Measurements from ENCODE around the gene GRIK3.

GRIK3 gene

DNA sequence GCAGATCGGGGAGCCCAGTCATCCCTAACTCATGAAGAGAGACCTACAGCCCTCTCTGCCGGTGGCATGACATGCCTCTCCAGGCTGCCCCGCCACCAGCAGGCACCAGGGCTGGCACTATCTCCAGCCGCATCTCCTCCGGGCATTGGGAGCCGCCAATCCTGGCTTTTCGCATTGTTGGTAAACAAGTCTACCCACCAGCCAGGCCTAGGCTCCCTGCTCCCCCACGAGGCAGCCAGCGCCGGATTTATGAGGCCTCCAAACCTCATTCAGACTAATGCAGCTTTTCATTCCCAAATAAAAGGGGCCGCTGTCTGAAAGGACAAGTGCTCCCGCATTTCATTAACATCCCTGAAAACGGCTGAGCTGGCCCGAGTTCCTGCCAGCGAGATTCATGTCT lies 3.4 kb upstream of the GRIK3 start:
- Histone ChIP-seq H3K4me3 (ENCODE audit: control insufficient read depth in 1 of 7, extremely low read depth in 1 of 7, insufficient read depth in 4 of 7, low read depth in 2 of 7, low read length in 6 of 7) (no peak overlapping the region), H3K27me3 (replicated peaks in 2 of 5; ENCODE audit: control insufficient read depth in 4 of 5, insufficient read depth in 5 of 5, low read length in 4 of 5) (peaks cover 9 to 98% (median 43%) of the 10 kb centered on the region in 5 experiments), H3K36me3 (ENCODE audit: control insufficient read depth in 4 of 4, insufficient read depth in 4 of 4, low read length in 3 of 4) (no peaks in the 10 kb centered on the region), H3K9me3 (ENCODE audit: control extremely low read depth in 1 of 5, control insufficient read depth in 4 of 5, insufficient read depth in 2 of 5, low read depth in 1 of 5, low read length in 4 of 5) (no peaks in the 10 kb centered on the region), H3K27ac (ENCODE audit: insufficient read depth in 1 of 2, low read depth in 1 of 2, low read length in 2 of 2, poor library complexity in 1 of 2, severe bottlenecking in 2 of 2) (no peak overlapping the region), H3K4me1 (ENCODE audit: control extremely low read depth in 1 of 4, control insufficient read depth in 4 of 4, insufficient read depth in 4 of 4, low read length in 3 of 4) (peaks cover 0 to 29% (median 13%) of the 10 kb centered on the region in 4 experiments)
- ChIA-PET CTCF (no interaction called here), POLR2A (no interaction called here)
- DNase-seq = no peak
- WGBS (ENCODE audit: insufficient coverage) = 11% methylated on average over 10 of the region's 15 CpGs

DNA sequence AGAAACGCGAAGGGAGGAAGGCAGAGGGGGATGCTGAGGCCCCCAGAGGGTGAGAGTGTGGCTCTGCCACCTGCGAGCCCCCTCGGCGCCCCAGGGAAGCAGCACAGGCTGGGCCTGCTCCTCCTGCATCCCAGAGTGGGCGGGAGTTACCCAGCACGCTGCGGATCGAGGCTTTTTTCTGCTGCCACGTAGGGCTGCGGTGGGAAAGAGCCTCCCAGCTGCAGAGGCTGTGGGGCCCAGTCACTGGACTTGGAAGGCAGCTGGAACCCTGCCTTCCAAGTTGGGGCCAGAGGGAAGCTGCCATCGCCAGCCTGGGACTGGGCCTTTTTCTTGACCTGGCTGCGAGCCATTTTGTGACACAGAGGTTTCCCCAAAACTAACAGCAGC lies 2.3 kb upstream of the GRIK3 start:
- ChIA-PET CTCF (no interaction called here), POLR2A (no interaction called here)
- peaks cover 9 to 98% (median 53%) of the 10 kb centered on the region in 5 experiments for H3K27me3 ChIP-seq (replicated peaks in 2 of 5; ENCODE audit: control insufficient read depth in 4 of 5, insufficient read depth in 5 of 5, low read length in 4 of 5)
- no peak overlapping the region for H3K27ac ChIP-seq (ENCODE audit: insufficient read depth in 1 of 2, low read depth in 1 of 2, low read length in 2 of 2, poor library complexity in 1 of 2, severe bottlenecking in 2 of 2)
- peak overlapping the region in 1 of 7 experiments; percentile 48 for H3K4me3 ChIP-seq (ENCODE audit: control insufficient read depth in 1 of 7, extremely low read depth in 1 of 7, insufficient read depth in 4 of 7, low read depth in 2 of 7, low read length in 6 of 7)
- 15% methylated on average over 12 of the region's 13 CpGs for WGBS (ENCODE audit: insufficient coverage)
- DNase-seq = peak in 1 of 3 donors; percentile 7
- no peaks in the 10 kb centered on the region for H3K9me3 ChIP-seq (ENCODE audit: control extremely low read depth in 1 of 5, control insufficient read depth in 4 of 5, insufficient read depth in 2 of 5, low read depth in 1 of 5, low read length in 4 of 5)
- peaks cover 0 to 29% (median 13%) of the 10 kb centered on the region in 4 experiments for H3K4me1 ChIP-seq (ENCODE audit: control extremely low read depth in 1 of 4, control insufficient read depth in 4 of 4, insufficient read depth in 4 of 4, low read length in 3 of 4)
- H3K36me3 ChIP-seq (ENCODE audit: control insufficient read depth in 4 of 4, insufficient read depth in 4 of 4, low read length in 3 of 4) = no peaks in the 10 kb centered on the region

DNA sequence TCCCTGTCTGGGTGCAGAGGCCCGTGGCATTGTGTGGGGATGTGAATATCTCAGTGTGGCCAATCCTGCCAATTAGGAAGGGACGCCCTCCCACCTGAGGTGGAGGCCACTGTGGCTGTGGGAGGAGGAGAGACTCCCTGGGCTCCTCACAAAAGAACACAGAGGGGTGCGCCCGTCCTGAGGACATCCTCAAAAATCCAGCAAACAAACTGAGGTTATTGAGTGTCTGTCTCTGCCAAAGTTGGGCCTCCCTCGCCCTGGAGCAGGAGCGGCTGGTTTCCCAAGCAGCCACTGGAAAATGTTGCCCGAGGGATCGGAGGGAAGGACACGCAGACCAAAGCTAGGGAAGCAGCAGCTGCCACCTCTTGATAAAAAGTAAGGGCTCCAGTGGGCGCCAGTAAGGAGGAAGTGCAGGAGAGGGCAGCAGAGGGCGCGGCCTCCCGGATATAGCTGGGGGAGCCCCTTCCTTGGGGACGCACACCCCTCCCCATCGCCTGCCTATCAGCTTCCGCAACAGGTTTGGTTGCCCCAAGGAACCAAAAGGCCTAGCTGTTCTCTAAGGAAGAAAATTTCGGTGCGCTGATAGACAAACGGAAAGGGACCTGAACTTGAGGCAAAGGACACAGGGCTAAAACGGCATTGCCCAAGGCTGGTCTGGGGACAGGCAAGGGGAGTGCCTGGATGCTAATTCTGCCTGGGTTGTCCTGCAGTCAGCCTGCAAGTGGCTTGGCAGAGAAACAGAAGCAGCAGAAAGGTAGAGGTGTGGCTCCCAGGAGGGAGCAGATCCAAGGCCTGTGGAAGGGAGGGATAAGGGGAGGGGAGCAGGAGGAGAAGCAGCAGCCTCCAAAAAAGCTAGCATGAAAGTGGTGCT lies 1.7 kb upstream of the GRIK3 start:
- DNase-seq = peak; percentile 68 to 86 (median 76)
- CTCF ChIA-PET = interaction anchor here (1.0 to 1.3 kb wide), 2 partner anchors 11 to 31 kb away, joined by 3 to 4 read pairs; no protein-coding TSS in a partner anchor
- 0% methylated on average over 15 of the region's 20 CpGs for WGBS (ENCODE audit: insufficient coverage)
- POLR2A ChIA-PET = no interaction called here
- H3K36me3 ChIP-seq (ENCODE audit: control insufficient read depth in 4 of 4, insufficient read depth in 4 of 4, low read length in 3 of 4) = no peaks in the 10 kb centered on the region
- no peaks in the 10 kb centered on the region for H3K9me3 ChIP-seq (ENCODE audit: control extremely low read depth in 1 of 5, control insufficient read depth in 4 of 5, insufficient read depth in 2 of 5, low read depth in 1 of 5, low read length in 4 of 5)
- peak overlapping the region in 2 of 7 experiments; percentile 14 to 48 for H3K4me3 ChIP-seq (ENCODE audit: control insufficient read depth in 1 of 7, extremely low read depth in 1 of 7, insufficient read depth in 4 of 7, low read depth in 2 of 7, low read length in 6 of 7)
- no peak overlapping the region for H3K27ac ChIP-seq (ENCODE audit: insufficient read depth in 1 of 2, low read depth in 1 of 2, low read length in 2 of 2, poor library complexity in 1 of 2, severe bottlenecking in 2 of 2)
- H3K27me3 ChIP-seq (replicated peaks in 2 of 5; ENCODE audit: control insufficient read depth in 4 of 5, insufficient read depth in 5 of 5, low read length in 4 of 5) = peaks cover 11 to 99% (median 53%) of the 10 kb centered on the region in 5 experiments
- peaks cover 0 to 29% (median 13%) of the 10 kb centered on the region in 4 experiments for H3K4me1 ChIP-seq (ENCODE audit: control extremely low read depth in 1 of 4, control insufficient read depth in 4 of 4, insufficient read depth in 4 of 4, low read length in 3 of 4)

DNA sequence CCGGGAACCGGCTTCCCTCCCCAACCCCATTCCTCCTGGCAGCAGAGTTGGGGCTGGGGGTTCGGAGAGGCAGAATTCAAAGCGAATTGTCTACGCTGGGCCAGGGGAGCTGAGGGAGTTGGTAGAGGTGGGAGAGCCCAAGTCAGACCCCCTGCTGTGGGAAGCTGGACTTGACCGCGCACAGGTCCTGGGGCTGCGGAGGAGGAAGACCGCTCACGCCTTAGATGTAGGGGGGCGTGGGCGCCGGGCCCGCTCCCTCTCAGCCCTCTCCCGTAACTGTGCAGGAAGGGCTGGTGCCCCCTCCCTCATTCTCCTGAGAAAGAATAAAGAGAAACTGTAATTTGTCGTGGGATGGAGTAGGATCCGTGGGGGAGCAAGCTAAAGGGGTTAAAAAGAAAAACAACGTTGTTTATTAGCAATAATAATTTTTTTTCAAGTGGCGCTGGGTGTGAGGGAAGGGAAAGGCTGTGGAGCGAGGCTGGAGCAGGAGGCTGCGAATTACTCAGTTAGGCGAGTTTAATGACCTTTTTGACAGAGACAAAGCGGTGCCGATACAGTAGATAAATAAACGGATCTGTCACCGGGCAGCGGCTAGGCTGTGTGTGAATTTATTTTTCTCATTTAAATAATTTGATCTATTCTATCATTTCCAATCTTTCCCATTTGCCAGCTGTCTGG lies 838 bp upstream of the GRIK3 start:
- H3K4me3 ChIP-seq (ENCODE audit: control insufficient read depth in 1 of 7, extremely low read depth in 1 of 7, insufficient read depth in 4 of 7, low read depth in 2 of 7, low read length in 6 of 7) = no peak overlapping the region
- POLR2A ChIA-PET = no interaction called here
- no peak overlapping the region for H3K27ac ChIP-seq (ENCODE audit: insufficient read depth in 1 of 2, low read depth in 1 of 2, low read length in 2 of 2, poor library complexity in 1 of 2, severe bottlenecking in 2 of 2)
- H3K27me3 ChIP-seq (replicated peaks in 2 of 5; ENCODE audit: control insufficient read depth in 4 of 5, insufficient read depth in 5 of 5, low read length in 4 of 5) = peaks cover 14 to 98% (median 55%) of the 10 kb centered on the region in 5 experiments
- 1% methylated on average over 9 of the region's 27 CpGs for WGBS (ENCODE audit: insufficient coverage)
- H3K4me1 ChIP-seq (ENCODE audit: control extremely low read depth in 1 of 4, control insufficient read depth in 4 of 4, insufficient read depth in 4 of 4, low read length in 3 of 4) = peaks cover 0 to 29% (median 13%) of the 10 kb centered on the region in 4 experiments
- DNase-seq = no peak
- CTCF ChIA-PET = interaction anchor here (1.0 to 1.3 kb wide), 2 partner anchors 12 to 32 kb away, joined by 3 to 4 read pairs; no protein-coding TSS in a partner anchor
- H3K9me3 ChIP-seq (ENCODE audit: control extremely low read depth in 1 of 5, control insufficient read depth in 4 of 5, insufficient read depth in 2 of 5, low read depth in 1 of 5, low read length in 4 of 5) = no peaks in the 10 kb centered on the region
- no peaks in the 10 kb centered on the region for H3K36me3 ChIP-seq (ENCODE audit: control insufficient read depth in 4 of 4, insufficient read depth in 4 of 4, low read length in 3 of 4)

DNA sequence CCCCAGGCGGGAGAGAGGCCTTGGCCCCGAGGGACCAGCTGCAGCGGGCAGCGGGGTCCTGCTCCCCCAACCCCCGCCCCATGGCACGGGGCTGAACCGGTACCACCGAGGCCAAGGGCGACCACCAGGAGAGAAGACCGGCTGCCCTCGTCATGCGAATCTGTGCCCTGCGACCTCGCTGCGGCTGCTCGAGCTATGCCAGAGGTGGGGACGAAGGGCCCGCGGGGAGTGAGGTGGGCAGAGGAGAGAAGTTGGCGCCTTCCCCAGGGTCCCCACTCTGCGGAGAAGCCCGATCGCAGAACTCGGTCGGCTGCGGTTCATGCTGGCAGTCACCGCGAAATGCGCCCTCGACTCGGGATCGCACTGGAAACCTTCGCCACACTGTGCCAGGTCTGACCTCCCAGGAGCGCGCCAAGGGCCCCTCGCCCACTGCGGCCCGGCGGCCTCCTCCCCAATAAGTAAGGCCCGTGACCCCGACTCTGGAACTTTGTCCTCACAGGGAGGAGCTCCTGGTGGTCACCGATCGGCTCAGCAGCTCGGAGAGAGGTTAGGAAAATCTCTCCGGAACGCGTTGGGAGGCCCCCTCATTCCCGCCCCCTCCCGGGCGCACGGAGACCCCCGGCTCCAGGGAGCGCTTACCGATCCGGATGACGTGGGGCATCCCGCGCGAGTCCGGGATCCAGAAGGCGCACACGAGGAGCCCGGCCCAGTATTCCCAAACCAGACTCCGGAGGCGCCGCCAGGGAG lies 787 bp downstream of the GRIK3 start:
- ChIA-PET CTCF (no interaction called here), POLR2A (no interaction called here)
- peak overlapping the region in 1 of 7 experiments; percentile 4 for H3K4me3 ChIP-seq (ENCODE audit: control insufficient read depth in 1 of 7, extremely low read depth in 1 of 7, insufficient read depth in 4 of 7, low read depth in 2 of 7, low read length in 6 of 7)
- no peak overlapping the region for H3K27ac ChIP-seq (ENCODE audit: insufficient read depth in 1 of 2, low read depth in 1 of 2, low read length in 2 of 2, poor library complexity in 1 of 2, severe bottlenecking in 2 of 2)
- H3K9me3 ChIP-seq (ENCODE audit: control extremely low read depth in 1 of 5, control insufficient read depth in 4 of 5, insufficient read depth in 2 of 5, low read depth in 1 of 5, low read length in 4 of 5) = no peaks in the 10 kb centered on the region
- peaks cover 9 to 98% (median 55%) of the 10 kb centered on the region in 5 experiments for H3K27me3 ChIP-seq (replicated peaks in 2 of 5; ENCODE audit: control insufficient read depth in 4 of 5, insufficient read depth in 5 of 5, low read length in 4 of 5)
- no peaks in the 10 kb centered on the region for H3K36me3 ChIP-seq (ENCODE audit: control insufficient read depth in 4 of 4, insufficient read depth in 4 of 4, low read length in 3 of 4)
- no peak for DNase-seq
- H3K4me1 ChIP-seq (ENCODE audit: control extremely low read depth in 1 of 4, control insufficient read depth in 4 of 4, insufficient read depth in 4 of 4, low read length in 3 of 4) = peaks cover 0 to 29% (median 13%) of the 10 kb centered on the region in 4 experiments
- 2% methylated on average over 61 of the region's 66 CpGs for WGBS (ENCODE audit: insufficient coverage)

DNA sequence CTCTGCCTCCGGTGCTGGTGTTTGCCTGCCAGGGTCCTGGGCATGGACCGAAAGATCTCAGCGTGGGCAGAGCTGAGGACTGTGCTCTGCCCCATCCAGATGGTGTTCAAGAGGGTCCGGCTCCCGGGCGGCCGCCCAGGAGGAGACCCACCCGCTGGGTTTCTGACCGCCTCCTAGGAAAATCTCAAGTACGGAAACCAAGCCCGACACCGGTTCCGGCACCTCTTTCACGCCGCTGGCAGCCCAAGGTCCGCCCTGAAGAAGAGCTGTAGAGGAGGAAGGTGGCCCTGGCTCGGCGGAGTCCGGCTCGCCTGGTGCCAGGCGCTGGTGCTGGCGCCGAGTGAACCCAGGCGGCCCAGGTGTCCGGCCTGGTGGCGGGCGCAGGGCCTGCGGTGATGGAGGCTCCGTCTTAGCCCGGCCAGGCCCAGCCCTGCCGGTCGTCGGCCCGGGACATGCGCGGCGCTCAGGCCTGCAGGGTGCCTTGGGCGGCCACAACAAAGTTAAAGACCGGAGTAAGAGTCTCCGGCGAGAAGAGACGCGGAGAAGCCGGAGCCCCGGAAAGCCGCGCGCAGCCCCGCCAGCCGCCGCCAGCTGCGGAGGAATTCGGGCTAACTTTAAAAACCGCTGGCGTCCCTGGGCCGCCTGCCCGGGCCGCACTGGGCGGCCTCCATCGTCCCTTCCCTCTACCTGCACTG lies 1.5 kb downstream of the GRIK3 start:
- Histone ChIP-seq H3K27me3 (replicated peaks in 2 of 5; ENCODE audit: control insufficient read depth in 4 of 5, insufficient read depth in 5 of 5, low read length in 4 of 5) (peaks cover 9 to 98% (median 57%) of the 10 kb centered on the region in 5 experiments), H3K4me3 (ENCODE audit: control insufficient read depth in 1 of 7, extremely low read depth in 1 of 7, insufficient read depth in 4 of 7, low read depth in 2 of 7, low read length in 6 of 7) (no peak overlapping the region), H3K9me3 (ENCODE audit: control extremely low read depth in 1 of 5, control insufficient read depth in 4 of 5, insufficient read depth in 2 of 5, low read depth in 1 of 5, low read length in 4 of 5) (no peaks in the 10 kb centered on the region), H3K27ac (ENCODE audit: insufficient read depth in 1 of 2, low read depth in 1 of 2, low read length in 2 of 2, poor library complexity in 1 of 2, severe bottlenecking in 2 of 2) (no peak overlapping the region), H3K4me1 (ENCODE audit: control extremely low read depth in 1 of 4, control insufficient read depth in 4 of 4, insufficient read depth in 4 of 4, low read length in 3 of 4) (peaks cover 0 to 29% (median 13%) of the 10 kb centered on the region in 4 experiments), H3K36me3 (ENCODE audit: control insufficient read depth in 4 of 4, insufficient read depth in 4 of 4, low read length in 3 of 4) (no peaks in the 10 kb centered on the region)
- CTCF ChIA-PET = no interaction called here
- 2% methylated on average over 56 of the region's 60 CpGs for WGBS (ENCODE audit: insufficient coverage)
- POLR2A ChIA-PET = no interaction called here
- DNase-seq = no peak

Data from common myeloid progenitor, CD34-positive (primary cell).